ENCODE data around the gene LCP1.

LCP1 gene

DNA sequence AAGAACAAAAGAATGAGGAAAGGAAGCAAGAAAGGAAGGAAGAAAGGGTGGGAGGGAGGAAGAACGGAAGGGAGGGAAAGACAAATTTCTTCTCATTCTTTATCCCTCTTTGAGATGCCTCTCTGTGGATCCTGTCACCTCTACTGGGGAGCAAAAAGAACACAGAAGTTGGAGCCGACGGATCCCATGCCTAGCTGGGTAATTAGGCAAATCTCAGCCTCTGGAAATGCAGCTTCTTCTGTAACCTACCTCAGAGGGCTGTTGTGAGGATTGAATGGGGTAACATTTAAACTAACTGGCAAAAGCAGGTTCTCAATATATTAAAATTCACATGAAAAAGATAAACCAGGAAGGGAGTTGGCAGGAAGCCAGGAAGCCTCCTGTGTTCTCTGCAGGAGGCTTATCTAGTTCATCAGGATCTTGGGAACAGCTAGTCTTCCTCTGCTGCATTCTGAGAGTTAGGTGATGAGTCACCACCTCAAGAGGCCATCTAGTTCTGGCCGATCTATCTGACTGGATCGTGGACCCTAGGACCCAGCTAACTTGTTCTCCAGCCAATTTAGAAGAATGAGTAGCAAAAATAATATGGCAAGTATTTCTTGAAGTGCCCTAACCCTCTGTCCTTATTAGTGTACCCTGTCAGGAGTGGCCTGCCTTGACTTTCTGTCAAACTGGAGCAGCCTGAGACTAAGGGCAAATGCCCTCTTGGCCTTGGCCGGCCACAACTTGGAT, 61.9 kb downstream of the LCP1 start (continued):
- TF ChIP-seq ZNF626 (tag by site-specific recombination; IDR thresholded peaks at IDR 0.05) (no peak), INSM2 (tag by site-specific recombination; IDR thresholded peaks at IDR 0.05) (no peak), ZNF416 (tag by site-specific recombination; IDR thresholded peaks at IDR 0.05) (no peak), OSR2 (tag by site-specific recombination; IDR thresholded peaks at IDR 0.05) (0 out of 2 replicates have a peak, but pooled peaks have one; percentile 10), ZNF658 (tag by site-specific recombination; IDR thresholded peaks at IDR 0.05) (no peak), ZNF596 (tag by site-specific recombination; IDR thresholded peaks at IDR 0.05) (no peak), ZNF114 (tag by site-specific recombination; IDR thresholded peaks at IDR 0.05) (no peak), ZNF623 (tag by site-specific recombination; IDR thresholded peaks at IDR 0.05) (no peak), ZNF121 (tag by site-specific recombination; IDR thresholded peaks at IDR 0.05) (no peak), ZNF155 (tag by site-specific recombination; IDR thresholded peaks at IDR 0.05) (no peak), ZNF529 (tag by site-specific recombination; IDR thresholded peaks at IDR 0.05; ENCODE audit: insufficient replicate concordance) (peak; percentile 53), BCL11A (tag by site-specific recombination; IDR thresholded peaks at IDR 0.05; ENCODE audit: low read depth) (no peak), SCRT2 (tag by site-specific recombination; IDR thresholded peaks at IDR 0.05) (no peak), PRDM2 (tag by site-specific recombination; IDR thresholded peaks at IDR 0.05; ENCODE audit: borderline replicate concordance) (no peak), ZNF426 (tag by site-specific recombination; IDR thresholded peaks at IDR 0.05) (no peak), ZNF670 (tag by site-specific recombination; IDR thresholded peaks at IDR 0.05; ENCODE audit: low read depth) (no peak), ZNF146 (tag by site-specific recombination; IDR thresholded peaks at IDR 0.05) (no peak), ZBTB17 (tag by site-specific recombination; IDR thresholded peaks at IDR 0.05) (peak; percentile 68), ZNF830 (tag by site-specific recombination; IDR thresholded peaks at IDR 0.05; ENCODE audit: low read depth) (peak; percentile 70; the same call in 1 of the 2 replicates), ZNF335 (tag by site-specific recombination; conservative IDR thresholded peaks at IDR 0.05) (no peak), BCL11B (tag by site-specific recombination; IDR thresholded peaks at IDR 0.05; ENCODE audit: low read depth) (no peak), KLF9 (tag by site-specific recombination; IDR thresholded peaks at IDR 0.05; ENCODE audit: low read depth) (no peak), ZNF214 (tag by site-specific recombination; IDR thresholded peaks at IDR 0.05; ENCODE audit: borderline replicate concordance) (peak; percentile 67; the same call in 1 of the 2 replicates)
- TF ChIP-seq, protein P1, sequence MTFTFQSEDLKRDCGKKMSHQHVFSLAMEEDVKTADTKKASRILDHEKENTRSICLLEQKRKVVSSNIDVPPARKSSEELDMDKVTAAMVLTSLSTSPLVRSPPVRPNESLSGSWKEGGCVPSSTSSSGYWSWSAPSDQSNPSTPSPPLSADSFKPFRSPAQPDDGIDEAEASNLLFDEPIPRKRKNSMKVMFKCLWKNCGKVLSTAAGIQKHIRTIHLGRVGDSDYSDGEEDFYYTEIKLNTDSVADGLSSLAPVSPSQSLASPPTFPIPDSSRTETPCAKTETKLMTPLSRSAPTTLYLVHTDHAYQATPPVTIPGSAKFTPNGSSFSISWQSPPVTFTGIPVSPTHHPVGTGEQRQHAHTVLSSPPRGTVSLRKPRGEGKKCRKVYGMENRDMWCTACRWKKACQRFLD (tag by site-specific recombination; IDR thresholded peaks at IDR 0.05): no peak
- TF ChIP-seq, protein P2, sequence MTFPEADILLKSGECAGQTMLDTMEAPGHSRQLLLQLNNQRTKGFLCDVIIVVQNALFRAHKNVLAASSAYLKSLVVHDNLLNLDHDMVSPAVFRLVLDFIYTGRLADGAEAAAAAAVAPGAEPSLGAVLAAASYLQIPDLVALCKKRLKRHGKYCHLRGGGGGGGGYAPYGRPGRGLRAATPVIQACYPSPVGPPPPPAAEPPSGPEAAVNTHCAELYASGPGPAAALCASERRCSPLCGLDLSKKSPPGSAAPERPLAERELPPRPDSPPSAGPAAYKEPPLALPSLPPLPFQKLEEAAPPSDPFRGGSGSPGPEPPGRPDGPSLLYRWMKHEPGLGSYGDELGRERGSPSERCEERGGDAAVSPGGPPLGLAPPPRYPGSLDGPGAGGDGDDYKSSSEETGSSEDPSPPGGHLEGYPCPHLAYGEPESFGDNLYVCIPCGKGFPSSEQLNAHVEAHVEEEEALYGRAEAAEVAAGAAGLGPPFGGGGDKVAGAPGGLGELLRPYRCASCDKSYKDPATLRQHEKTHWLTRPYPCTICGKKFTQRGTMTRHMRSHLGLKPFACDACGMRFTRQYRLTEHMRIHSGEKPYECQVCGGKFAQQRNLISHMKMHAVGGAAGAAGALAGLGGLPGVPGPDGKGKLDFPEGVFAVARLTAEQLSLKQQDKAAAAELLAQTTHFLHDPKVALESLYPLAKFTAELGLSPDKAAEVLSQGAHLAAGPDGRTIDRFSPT (tag by site-specific recombination; IDR thresholded peaks at IDR 0.05): no peak
- TF ChIP-seq, protein P3, sequence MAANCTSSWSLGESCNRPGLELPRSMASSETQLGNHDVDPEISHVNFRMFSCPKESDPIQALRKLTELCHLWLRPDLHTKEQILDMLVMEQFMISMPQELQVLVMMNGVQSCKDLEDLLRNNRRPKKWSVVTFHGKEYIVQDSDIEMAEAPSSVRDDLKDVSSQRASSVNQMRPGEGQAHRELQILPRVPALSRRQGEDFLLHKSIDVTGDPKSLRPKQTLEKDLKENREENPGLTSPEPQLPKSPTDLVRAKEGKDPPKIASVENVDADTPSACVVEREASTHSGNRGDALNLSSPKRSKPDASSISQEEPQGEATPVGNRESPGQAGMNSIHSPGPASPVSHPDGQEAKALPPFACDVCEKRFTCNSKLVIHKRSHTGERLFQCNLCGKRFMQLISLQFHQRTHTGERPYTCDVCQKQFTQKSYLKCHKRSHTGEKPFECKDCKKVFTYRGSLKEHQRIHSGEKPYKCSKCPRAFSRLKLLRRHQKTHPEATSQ (tag by site-specific recombination; IDR thresholded peaks at IDR 0.05): no peak
- TF ChIP-seq, protein P4, sequence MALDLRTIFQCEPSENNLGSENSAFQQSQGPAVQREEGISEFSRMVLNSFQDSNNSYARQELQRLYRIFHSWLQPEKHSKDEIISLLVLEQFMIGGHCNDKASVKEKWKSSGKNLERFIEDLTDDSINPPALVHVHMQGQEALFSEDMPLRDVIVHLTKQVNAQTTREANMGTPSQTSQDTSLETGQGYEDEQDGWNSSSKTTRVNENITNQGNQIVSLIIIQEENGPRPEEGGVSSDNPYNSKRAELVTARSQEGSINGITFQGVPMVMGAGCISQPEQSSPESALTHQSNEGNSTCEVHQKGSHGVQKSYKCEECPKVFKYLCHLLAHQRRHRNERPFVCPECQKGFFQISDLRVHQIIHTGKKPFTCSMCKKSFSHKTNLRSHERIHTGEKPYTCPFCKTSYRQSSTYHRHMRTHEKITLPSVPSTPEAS (tag by site-specific recombination; IDR thresholded peaks at IDR 0.05): no peak
